Keratinocyte (primary cell): ENCODE results near the gene CCL18. TPM values are rescaled to one million over a fixed set of nuclear protein-coding genes. Genes with fewer than 3 reads are reported as not detected.

Experiments
- DNase-seq: peaks from one replicate; pipeline ENCODE4 v3.0.0-alpha.2; 2011; ENCODE audit warnings: low read depth, missing footprints, low spot score
- FAIRE-seq: peaks from 2 replicates; lab custom pipeline; 2011; peaks lifted over from hg19 to GRCh38; lab: Jason Lieb, UNC
- H2AFZ ChIP-seq: 2 replicates; pipeline ENCODE4 v1.6.0; 2012; ENCODE audit warnings: low read length, control low read depth, inconsistent platforms; ENCODE audit not compliant: control insufficient read depth
- H3K27ac ChIP-seq: 2 replicates; pipeline ENCODE4 v1.5.1; 2011; ENCODE audit warnings: low read length; ENCODE audit not compliant: control insufficient read depth, insufficient read depth
- H3K27me3 ChIP-seq: 3 replicates; pipeline ENCODE4 v1.6.0; 2011; ENCODE audit warnings: low read length; ENCODE audit not compliant: control insufficient read depth, insufficient read depth; ENCODE audit errors: extremely low read depth
- H3K36me3 ChIP-seq, 2 experiments: 2 replicates in 1 of 2; 3 replicates in 1 of 2; pipeline ENCODE4 v1.5.1; 2011; ENCODE audit warnings: low read length in 2 of 2, mild to moderate bottlenecking in 1 of 2; ENCODE audit not compliant: control insufficient read depth in 2 of 2, insufficient read depth in 2 of 2; ENCODE audit errors: extremely low read depth in 1 of 2
- H3K4me1 ChIP-seq: 3 replicates; pipeline ENCODE4 v1.5.1; 2011; ENCODE audit warnings: low read length; ENCODE audit not compliant: control insufficient read depth, insufficient read depth; ENCODE audit errors: extremely low read depth
- H3K4me2 ChIP-seq: 3 replicates; pipeline ENCODE4 v1.6.0; 2011; ENCODE audit warnings: low read depth, low read length; ENCODE audit not compliant: control insufficient read depth, insufficient read depth; ENCODE audit errors: extremely low read depth
- H3K4me3 ChIP-seq, 3 experiments: fragments of 200-600 bp in 1 of 3; sonication (generic) in 1 of 3; 2 replicates in 2 of 3; 3 replicates in 1 of 3; pipeline ENCODE4 v1.5.1; 2011 to 2016; ENCODE audit warnings: low read length in 3 of 3, mild to moderate bottlenecking in 3 of 3, control low read depth in 2 of 3, inconsistent platforms in 1 of 3, low read depth in 1 of 3, mixed read lengths in 1 of 3, mixed run types in 1 of 3, moderate library complexity in 1 of 3; ENCODE audit not compliant: control insufficient read depth in 2 of 3, insufficient read depth in 2 of 3; ENCODE audit errors: extremely low read depth in 1 of 3
- H3K79me2 ChIP-seq: 2 replicates; pipeline ENCODE4 v1.6.0; 2012; ENCODE audit warnings: low read length; ENCODE audit not compliant: control insufficient read depth, insufficient read depth
- H3K9ac ChIP-seq: 3 replicates; pipeline ENCODE4 v1.6.0; 2011; ENCODE audit warnings: low read length; ENCODE audit not compliant: control insufficient read depth, insufficient read depth; ENCODE audit errors: extremely low read depth
- H3K9me1 ChIP-seq: 3 replicates; pipeline ENCODE4 v1.6.0; 2011; ENCODE audit warnings: low read length; ENCODE audit not compliant: control insufficient read depth, insufficient read depth; ENCODE audit errors: extremely low read depth
- H3K9me3 ChIP-seq: 2 replicates; pipeline ENCODE4 v1.5.1; 2012; ENCODE audit warnings: low read depth, low read length; ENCODE audit not compliant: control insufficient read depth
- H4K20me1 ChIP-seq: 3 replicates; pipeline ENCODE4 v1.6.0; 2011; ENCODE audit warnings: low read length; ENCODE audit not compliant: control insufficient read depth, insufficient read depth; ENCODE audit errors: extremely low read depth
- CTCF ChIP-seq, 3 experiments: IDR thresholded peaks in 1 of 3; conservative IDR thresholded peaks in 1 of 3; optimal IDR thresholded peaks in 1 of 3; 2 replicates in 2 of 3; 3 replicates in 1 of 3; pipeline versions ENCODE3 to v1.5.1; 2011; ENCODE audit warnings: low read length in 3 of 3, mild to moderate bottlenecking in 3 of 3, moderate library complexity in 2 of 3, control low read depth in 1 of 3, inconsistent platforms in 1 of 3; ENCODE audit not compliant: insufficient read depth in 2 of 3; ENCODE audit errors: extremely low read depth in 1 of 3
- EZH2 ChIP-seq: IDR thresholded peaks from one replicate; pipeline ENCODE4 v1.6.1; 2012; ENCODE audit warnings: inconsistent platforms, mild to moderate bottlenecking, low read length, moderate library complexity
- dilution Hi-C: fragments of 300-500 bp; cut with MboI; formaldehyde crosslinking; loops from one replicate; pipeline ENCODE4 v1.7.0; 2020; ENCODE audit warnings: low sequenced_read_pairs; ENCODE audit not compliant: extremely low pct_ligation_motif_present
- polyA plus RNA-seq, 5 experiments: library from polyadenylated mRNA; depleted of rRNA in 3 of 5; stranded (reverse) in 3 of 5; stranded (forward) in 1 of 5; unstranded in 1 of 5; fragments of >200 nt; gene quantifications; 1 replicate in 1 of 5; 2 replicates in 3 of 5; 3 replicates in 1 of 5; pipeline versions ENCODE4 v1.2.1 to v1.2.3, GENCODE V29; 2011 to 2012; ENCODE audit warnings: missing spikeins in 2 of 5, low read depth in 1 of 5, low replicate concordance in 1 of 5

Gene CCL18
- polyA plus RNA-seq, 1 donor (not counting 4 experiments of a cell fraction or from before 2014, with no cell fraction given) = not detected

- no peaks in the 10 kb centered on the region for H4K20me1 ChIP-seq
- TF ChIP-seq EZH2 (no peak), CTCF (optimal IDR thresholded peaks at IDR 0.05 in 1 of 3, IDR thresholded peaks at IDR 0.05 in 1 of 3, conservative IDR thresholded peaks at IDR 0.05 in 1 of 3; ENCODE audit: extremely low read depth in 1 of 3, insufficient read depth in 2 of 3, low read length in 3 of 3) (no peak)
- no peak overlapping the region for H2AFZ ChIP-seq
- dilution Hi-C loops = no loop called here
- no peaks in the 10 kb centered on the region for H3K36me3 ChIP-seq
- H3K79me2 ChIP-seq = no peaks in the 10 kb centered on the region
- H3K4me3 ChIP-seq = no peak overlapping the region
- H3K4me1 ChIP-seq = no peaks in the 10 kb centered on the region
- H3K27ac ChIP-seq = no peak overlapping the region
- H3K27me3 ChIP-seq = no peaks in the 10 kb centered on the region
- no peak overlapping the region for H3K4me2 ChIP-seq
- H3K9me1 ChIP-seq = no peaks in the 10 kb centered on the region
- FAIRE-seq (no peak), DNase-seq (no peak)
- H3K9me3 ChIP-seq = no peaks in the 10 kb centered on the region
- no peak overlapping the region for H3K9ac ChIP-seq
Measured at GRCh38 chr17:36049643-36050042, 14.4 kb upstream of the CCL18 start.

- Histone ChIP-seq H3K4me2 (no peak overlapping the region), H3K27ac (no peak overlapping the region), H3K9me1 (no peaks in the 10 kb centered on the region), H3K4me3 (no peak overlapping the region), H2AFZ (no peak overlapping the region), H4K20me1 (no peaks in the 10 kb centered on the region), H3K9me3 (no peaks in the 10 kb centered on the region), H3K9ac (no peak overlapping the region), H3K27me3 (no peaks in the 10 kb centered on the region), H3K79me2 (no peaks in the 10 kb centered on the region), H3K36me3 (no peaks in the 10 kb centered on the region), H3K4me1 (no peaks in the 10 kb centered on the region)
- DNase-seq (no peak), FAIRE-seq (no peak)
- TF ChIP-seq CTCF (optimal IDR thresholded peaks at IDR 0.05 in 1 of 3, IDR thresholded peaks at IDR 0.05 in 1 of 3, conservative IDR thresholded peaks at IDR 0.05 in 1 of 3; ENCODE audit: extremely low read depth in 1 of 3, insufficient read depth in 2 of 3, low read length in 3 of 3) (no peak), EZH2 (no peak)
- dilution Hi-C loops = no loop called here
Measured at GRCh38 chr17:36055171-36055570, 8.9 kb upstream of the CCL18 start.
